ENCODE measurements around the gene CDKAL1. TPM values are rescaled to one million over a fixed set of nuclear protein-coding genes. Genes with fewer than 3 reads are reported as not detected.

The CDKAL1 gene
- total RNA-seq, 1 donor from 2014 or later = 11.3 TPM

DNA sequence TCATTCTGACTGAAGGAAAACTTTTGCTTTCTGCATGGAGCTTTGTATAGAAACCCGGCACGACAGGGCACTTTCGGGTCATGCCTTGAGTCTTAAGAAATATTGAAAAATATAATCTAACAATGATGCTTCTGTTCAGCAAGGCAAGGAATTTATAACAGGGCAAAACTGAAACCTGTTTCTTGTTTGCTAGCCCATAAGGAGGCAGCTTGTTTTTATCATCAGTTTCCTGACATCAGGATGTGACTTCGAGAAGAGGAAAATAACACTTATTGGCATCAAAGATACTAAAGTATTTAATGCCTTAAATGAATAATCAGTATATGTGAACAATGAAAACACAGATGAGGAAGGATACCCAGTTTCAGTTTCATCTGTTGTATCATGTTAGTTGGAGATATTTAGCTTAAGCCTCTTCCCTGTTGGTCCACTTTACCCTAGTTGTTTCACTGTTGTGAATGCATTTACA lies 146.5 kb downstream of the CDKAL1 start:
- Histone ChIP-seq H3K9me3 (no peaks in the 10 kb centered on the region), H3K4me1 (peaks cover 14% of the 10 kb centered on the region), H3K27me3 (no peaks in the 10 kb centered on the region), H3K36me3 (no peaks in the 10 kb centered on the region), H3K4me3 (no peak overlapping the region), H3K27ac (no peak overlapping the region)
- intact Hi-C loops (cut with DNase I) = no loop called here
- DNase-seq (ENCODE audit: extremely low spot score in 2 of 2) = no peak
- TF ChIP-seq POLR2AphosphoS5 (IDR thresholded peaks at IDR 0.05; ENCODE audit: insufficient read depth in 1 of 2, low read depth in 1 of 2) (no peak), POLR2A (IDR thresholded peaks at IDR 0.05) (no peak)
- TF ChIP-seq, protein P1, sequence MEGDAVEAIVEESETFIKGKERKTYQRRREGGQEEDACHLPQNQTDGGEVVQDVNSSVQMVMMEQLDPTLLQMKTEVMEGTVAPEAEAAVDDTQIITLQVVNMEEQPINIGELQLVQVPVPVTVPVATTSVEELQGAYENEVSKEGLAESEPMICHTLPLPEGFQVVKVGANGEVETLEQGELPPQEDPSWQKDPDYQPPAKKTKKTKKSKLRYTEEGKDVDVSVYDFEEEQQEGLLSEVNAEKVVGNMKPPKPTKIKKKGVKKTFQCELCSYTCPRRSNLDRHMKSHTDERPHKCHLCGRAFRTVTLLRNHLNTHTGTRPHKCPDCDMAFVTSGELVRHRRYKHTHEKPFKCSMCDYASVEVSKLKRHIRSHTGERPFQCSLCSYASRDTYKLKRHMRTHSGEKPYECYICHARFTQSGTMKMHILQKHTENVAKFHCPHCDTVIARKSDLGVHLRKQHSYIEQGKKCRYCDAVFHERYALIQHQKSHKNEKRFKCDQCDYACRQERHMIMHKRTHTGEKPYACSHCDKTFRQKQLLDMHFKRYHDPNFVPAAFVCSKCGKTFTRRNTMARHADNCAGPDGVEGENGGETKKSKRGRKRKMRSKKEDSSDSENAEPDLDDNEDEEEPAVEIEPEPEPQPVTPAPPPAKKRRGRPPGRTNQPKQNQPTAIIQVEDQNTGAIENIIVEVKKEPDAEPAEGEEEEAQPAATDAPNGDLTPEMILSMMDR (IDR thresholded peaks at IDR 0.05) = no peak

DNA sequence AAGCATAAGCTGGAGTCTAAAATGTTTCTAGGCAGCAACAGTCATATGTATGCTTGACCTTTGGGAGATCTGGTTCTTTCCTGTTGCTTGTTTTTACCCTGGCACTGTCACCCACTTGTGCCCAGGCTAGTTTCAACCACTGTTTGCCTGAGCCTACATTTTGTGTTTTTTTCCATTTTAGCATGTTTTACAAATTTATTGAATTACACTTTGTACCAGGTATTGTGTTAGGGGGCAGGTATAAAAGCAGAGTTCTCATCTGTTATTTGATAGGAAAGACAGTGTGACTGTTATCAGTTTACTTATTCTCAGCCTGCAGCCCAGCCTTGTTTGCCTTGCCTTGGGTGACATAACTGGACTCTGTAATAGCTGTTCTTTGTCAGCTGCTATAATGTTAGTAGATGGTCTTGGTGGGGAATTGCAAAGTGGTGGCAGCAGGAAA lies 147.0 kb downstream of the CDKAL1 start:
- H3K9me3 ChIP-seq = no peaks in the 10 kb centered on the region
- no peak overlapping the region for H3K27ac ChIP-seq
- no peak for DNase-seq (ENCODE audit: extremely low spot score in 2 of 2)
- TF ChIP-seq POLR2AphosphoS5 (IDR thresholded peaks at IDR 0.05; ENCODE audit: insufficient read depth in 1 of 2, low read depth in 1 of 2) (no peak), POLR2A (IDR thresholded peaks at IDR 0.05) (no peak)
- TF ChIP-seq, protein P1 (IDR thresholded peaks at IDR 0.05) = no peak
- H3K4me1 ChIP-seq = peaks cover 14% of the 10 kb centered on the region
- no peaks in the 10 kb centered on the region for H3K36me3 ChIP-seq
- H3K27me3 ChIP-seq = no peaks in the 10 kb centered on the region
- no peak overlapping the region for H3K4me3 ChIP-seq
- intact Hi-C loops (cut with DNase I) = no loop called here

DNA sequence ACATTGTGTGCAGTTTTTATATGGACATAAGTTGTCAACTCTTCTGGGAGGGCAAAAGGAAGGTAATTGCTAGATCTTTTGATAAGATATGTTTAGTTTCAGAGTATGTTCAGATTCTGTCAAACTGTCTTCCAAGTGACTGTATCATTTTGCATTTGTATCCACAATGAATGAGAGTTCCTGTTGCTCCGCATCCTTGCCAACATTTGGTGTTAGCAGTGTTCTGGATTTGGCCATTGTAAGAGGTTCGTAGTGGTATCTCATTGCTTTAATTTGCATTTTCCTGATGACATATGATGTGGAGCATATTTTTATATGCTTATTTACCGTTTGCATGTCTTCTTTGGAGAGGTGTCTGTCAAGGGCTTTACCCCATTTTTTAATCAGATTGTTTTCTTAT lies 150.2 kb downstream of the CDKAL1 start:
- Histone ChIP-seq H3K4me1 (peaks cover 22% of the 10 kb centered on the region), H3K27ac (no peak overlapping the region), H3K27me3 (no peaks in the 10 kb centered on the region), H3K9me3 (no peaks in the 10 kb centered on the region), H3K36me3 (no peaks in the 10 kb centered on the region), H3K4me3 (no peak overlapping the region)
- no peak for DNase-seq (ENCODE audit: extremely low spot score in 2 of 2)
- TF ChIP-seq, protein P1 (IDR thresholded peaks at IDR 0.05) = no peak
- TF ChIP-seq POLR2A (IDR thresholded peaks at IDR 0.05) (no peak), POLR2AphosphoS5 (IDR thresholded peaks at IDR 0.05; ENCODE audit: insufficient read depth in 1 of 2, low read depth in 1 of 2) (no peak)
- intact Hi-C loops (cut with DNase I) = no loop called here

DNA sequence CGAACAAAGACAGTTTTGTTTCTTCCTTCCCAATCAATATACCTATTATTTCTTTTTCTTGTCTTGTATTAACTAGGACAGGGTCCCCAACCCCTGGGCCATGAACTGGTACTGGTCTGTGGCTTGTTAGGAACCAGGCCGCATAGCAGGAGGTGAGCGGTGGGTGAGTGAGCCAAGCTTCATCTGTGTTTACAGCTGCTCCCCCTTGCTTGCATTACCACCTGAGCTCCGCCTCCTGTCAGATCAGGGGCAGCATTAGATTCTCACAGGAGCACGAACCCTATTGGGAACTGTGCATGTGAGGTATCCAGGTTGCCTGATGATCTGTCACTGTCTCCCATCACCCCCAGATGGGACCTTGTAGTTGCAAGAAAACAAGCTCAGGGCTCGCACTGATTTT lies 151.9 kb downstream of the CDKAL1 start:
- H3K4me3 ChIP-seq = no peak overlapping the region
- H3K27ac ChIP-seq = no peak overlapping the region
- peaks cover 10% of the 10 kb centered on the region for H3K4me1 ChIP-seq
- intact Hi-C loops (cut with DNase I) = no loop called here
- no peak for DNase-seq (ENCODE audit: extremely low spot score in 2 of 2)
- TF ChIP-seq, protein P1 (IDR thresholded peaks at IDR 0.05) = no peak
- TF ChIP-seq POLR2A (IDR thresholded peaks at IDR 0.05) = no peak
- no peak for TF ChIP-seq POLR2AphosphoS5 (IDR thresholded peaks at IDR 0.05; ENCODE audit: insufficient read depth in 1 of 2, low read depth in 1 of 2)
- H3K9me3 ChIP-seq = no peaks in the 10 kb centered on the region
- H3K27me3 ChIP-seq = no peaks in the 10 kb centered on the region
- no peaks in the 10 kb centered on the region for H3K36me3 ChIP-seq

DNA sequence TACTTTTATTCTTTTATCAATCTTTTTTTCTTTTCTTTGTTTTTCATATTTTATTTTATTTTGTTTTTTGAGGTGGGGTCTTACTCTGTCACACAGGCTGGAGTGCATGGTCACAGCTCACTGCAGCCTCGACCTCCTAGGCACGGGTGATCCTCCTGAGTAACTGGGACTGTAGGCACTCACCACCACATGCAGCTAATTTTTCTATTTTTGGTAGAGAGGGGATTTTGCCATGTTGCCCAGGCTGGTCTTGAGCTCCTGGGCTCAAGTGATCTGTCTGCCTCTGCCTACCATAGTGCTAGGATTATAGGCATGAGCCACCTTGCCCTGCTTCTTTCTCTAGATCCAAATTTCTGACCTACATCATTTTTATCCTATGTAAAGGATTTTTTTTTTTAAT lies 153.2 kb downstream of the CDKAL1 start:
- Histone ChIP-seq H3K4me3 (no peak overlapping the region), H3K27me3 (no peaks in the 10 kb centered on the region), H3K36me3 (no peaks in the 10 kb centered on the region), H3K9me3 (no peaks in the 10 kb centered on the region), H3K27ac (no peak overlapping the region), H3K4me1 (peaks cover 16% of the 10 kb centered on the region)
- DNase-seq (ENCODE audit: extremely low spot score in 2 of 2) = no peak
- intact Hi-C loops (cut with DNase I) = no loop called here
- TF ChIP-seq POLR2A (IDR thresholded peaks at IDR 0.05) (no peak), POLR2AphosphoS5 (IDR thresholded peaks at IDR 0.05; ENCODE audit: insufficient read depth in 1 of 2, low read depth in 1 of 2) (no peak)
- TF ChIP-seq, protein P1 (IDR thresholded peaks at IDR 0.05) = no peak

All from vagina (tissue), 2 donors.